GM23338 (cell line): ENCODE results near the gene RGS3. TPM values are rescaled to one million over a fixed set of nuclear protein-coding genes. Genes with fewer than 3 reads are reported as not detected.

ENCODE experiments used
- ATAC-seq: fragments of 200-7000 bp; cut with Tn5 transposase; 3 replicates; pipeline ENCODE4 v1.9.1; 2020
- DNase-seq: peaks from one replicate; pipeline ENCODE4 v3.0.0-alpha.2; 2015; ENCODE audit warnings: low spot score
- H2AFZ ChIP-seq: fragments of 200-600 bp; sonication (generic); 2 replicates; pipeline ENCODE4 v1.8.0; 2016; ENCODE audit warnings: antibody characterized with exemption, mild to moderate bottlenecking, moderate library complexity
- H3F3A ChIP-seq: fragments of 200-600 bp; sonication (generic); replicated peaks from 2 replicates; pipeline ENCODE4 v1.8.0; 2017; ENCODE audit warnings: antibody characterized with exemption, mixed run types, low read depth
- H3K27ac ChIP-seq: fragments of 200-600 bp; sonication (generic); 2 replicates; pipeline ENCODE4 v1.6.1; 2016; ENCODE audit warnings: low read depth
- H3K27me3 ChIP-seq: fragments of 200-600 bp; sonication (generic); 2 replicates; pipeline ENCODE4 v1.8.0; 2016; ENCODE audit warnings: mild to moderate bottlenecking, mixed run types, moderate library complexity; ENCODE audit not compliant: insufficient read depth
- H3K36me3 ChIP-seq: fragments of 200-600 bp; sonication (generic); 2 replicates; pipeline ENCODE4 v1.8.0; 2016; ENCODE audit warnings: mild to moderate bottlenecking; ENCODE audit not compliant: insufficient read depth
- H3K4me1 ChIP-seq: fragments of 200-600 bp; sonication (generic); 2 replicates; pipeline ENCODE4 v1.8.0; 2016; ENCODE audit warnings: mild to moderate bottlenecking, moderate library complexity; ENCODE audit not compliant: insufficient read depth
- H3K4me2 ChIP-seq: fragments of 200-600 bp; sonication (generic); 2 replicates; pipeline ENCODE4 v1.7.1; 2017; ENCODE audit warnings: mixed run types
- H3K4me3 ChIP-seq: fragments of 200-600 bp; sonication (generic); 2 replicates; pipeline ENCODE4 v1.6.1; 2016; ENCODE audit warnings: mixed run types
- H3K79me2 ChIP-seq: fragments of 200-600 bp; sonication (generic); replicated peaks from 2 replicates; pipeline ENCODE4 v1.8.0; 2017; ENCODE audit warnings: mild to moderate bottlenecking; ENCODE audit not compliant: insufficient read depth
- H3K9me2 ChIP-seq: fragments of 200-600 bp; sonication (generic); 2 replicates; pipeline ENCODE4 v1.8.0; 2017; ENCODE audit not compliant: insufficient read depth
- H4K20me1 ChIP-seq: fragments of 200-600 bp; sonication (generic); replicated peaks from 2 replicates; pipeline ENCODE4 v1.8.0; 2017; ENCODE audit warnings: mild to moderate bottlenecking; ENCODE audit not compliant: insufficient read depth
- H3K27ac Mint-ChIP-seq: 2 replicates; pipeline ENCODE4 v1.8.0; 2020; ENCODE audit warnings: inconsistent platforms, mild to moderate bottlenecking, moderate library complexity, mixed read lengths
- H3K27me3 Mint-ChIP-seq: 3 replicates; pipeline ENCODE4 v1.8.0; 2022; ENCODE audit warnings: low read depth, mild to moderate bottlenecking, moderate library complexity, mixed read lengths, inconsistent platforms; ENCODE audit not compliant: insufficient read depth, poor library complexity
- H3K36me3 Mint-ChIP-seq: 3 replicates; pipeline ENCODE4 v1.8.0; 2021; ENCODE audit warnings: low read depth, mild to moderate bottlenecking, inconsistent platforms, moderate library complexity, mixed read lengths
- H3K4me1 Mint-ChIP-seq: 3 replicates; pipeline ENCODE4 v1.8.0; 2020; ENCODE audit warnings: mild to moderate bottlenecking, inconsistent platforms, mixed read lengths
- H3K4me3 Mint-ChIP-seq: 3 replicates; pipeline ENCODE4 v1.8.0; 2021; ENCODE audit warnings: moderate library complexity, mild to moderate bottlenecking, inconsistent platforms, mixed read lengths
- H3K9me3 Mint-ChIP-seq: 3 replicates; pipeline ENCODE4 v1.8.0; 2020; ENCODE audit warnings: moderate library complexity, mild to moderate bottlenecking, inconsistent platforms, mixed read lengths
- EZH2 ChIP-seq: fragments of 200-600 bp; sonication (generic); IDR thresholded peaks from one replicate; pipeline ENCODE4 v1.8.0; 2017; ENCODE audit warnings: antibody characterized with exemption, mild to moderate bottlenecking, low read depth; ENCODE audit not compliant: unreplicated experiment
- EZH2phosphoT487 ChIP-seq: fragments of 200-600 bp; sonication (generic); IDR thresholded peaks from one replicate; pipeline ENCODE4 v1.8.1; 2018; ENCODE audit warnings: antibody characterized with exemption; ENCODE audit not compliant: unreplicated experiment
- JUNB ChIP-seq: IDR thresholded peaks from one replicate; pipeline ENCODE4 v1.6.1; 2016; ENCODE audit warnings: antibody characterized with exemption; ENCODE audit not compliant: unreplicated experiment
- NANOG ChIP-seq: IDR thresholded peaks from 2 replicates; pipeline ENCODE4 v1.6.1; 2016; ENCODE audit warnings: antibody characterized with exemption, borderline replicate concordance
- POLR2AphosphoS5 ChIP-seq: IDR thresholded peaks from 2 replicates; pipeline ENCODE4 v1.6.1; 2016; ENCODE audit warnings: antibody characterized with exemption, low read depth
- STAT1 ChIP-seq: IDR thresholded peaks from one replicate; pipeline ENCODE4 v1.6.1; 2016; ENCODE audit warnings: antibody characterized with exemption; ENCODE audit not compliant: unreplicated experiment
- polyA plus RNA-seq: library from polyadenylated mRNA; unstranded; fragments of >200 nt; fragmentation: Nextera tagmentation; extraction: Ambion mirVana; gene quantifications from 2 replicates; pipeline ENCODE4 v1.2.1, GENCODE V29; 2016
- total RNA-seq: library from RNA; depleted of rRNA; stranded (reverse); fragments of >200 nt; shearing (Covaris generic); gene quantifications from 2 replicates; pipeline ENCODE4 v1.2.3, GENCODE V29; 2014
- TF ChIP-seq, protein P1 (sequence below): IDR thresholded peaks from 2 replicates; pipeline ENCODE4 v1.6.1; 2016; ENCODE audit warnings: antibody characterized with exemption
- TF ChIP-seq, protein P2 (sequence below), 2 experiments: fragments of 200-600 bp in 1 of 2; sonication (generic) in 1 of 2; conservative IDR thresholded peaks; 2 replicates each; pipeline versions ENCODE4 v1.5.1 to v1.6.1; 2016 to 2017; ENCODE audit warnings: antibody characterized with exemption in 2 of 2, low read depth in 2 of 2, mild to moderate bottlenecking in 2 of 2, moderate library complexity in 1 of 2
- TF ChIP-seq, protein P3 (sequence below): IDR thresholded peaks from one replicate; pipeline ENCODE4 v1.6.1; 2018; ENCODE audit warnings: antibody characterized with exemption; ENCODE audit not compliant: unreplicated experiment

The RGS3 gene
- total and polyA plus RNA-seq, 2 experiments from 2014 or later, result 14.2 to 24.3 TPM

DNA sequence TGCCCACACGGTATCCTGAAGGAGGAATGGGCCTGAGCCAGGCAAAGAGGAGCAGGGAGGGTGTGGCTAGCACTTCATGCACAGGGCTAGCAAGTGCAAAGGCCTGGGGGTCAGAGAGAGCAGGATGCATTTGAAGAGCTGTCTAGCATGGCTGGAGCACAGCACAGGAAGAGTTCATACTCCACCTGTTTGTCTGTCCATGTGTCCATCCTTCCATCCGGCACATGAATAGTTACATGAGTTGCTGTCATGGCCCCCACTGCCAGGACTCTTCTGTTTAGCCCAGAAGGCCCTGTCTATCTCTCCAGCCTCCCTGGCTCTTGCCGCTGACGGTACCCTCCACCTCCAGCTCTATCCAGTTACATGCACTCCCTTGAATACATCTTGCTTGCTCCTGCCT lies 17.1 kb downstream of the RGS3 start (continued):
- TF ChIP-seq, protein P1, sequence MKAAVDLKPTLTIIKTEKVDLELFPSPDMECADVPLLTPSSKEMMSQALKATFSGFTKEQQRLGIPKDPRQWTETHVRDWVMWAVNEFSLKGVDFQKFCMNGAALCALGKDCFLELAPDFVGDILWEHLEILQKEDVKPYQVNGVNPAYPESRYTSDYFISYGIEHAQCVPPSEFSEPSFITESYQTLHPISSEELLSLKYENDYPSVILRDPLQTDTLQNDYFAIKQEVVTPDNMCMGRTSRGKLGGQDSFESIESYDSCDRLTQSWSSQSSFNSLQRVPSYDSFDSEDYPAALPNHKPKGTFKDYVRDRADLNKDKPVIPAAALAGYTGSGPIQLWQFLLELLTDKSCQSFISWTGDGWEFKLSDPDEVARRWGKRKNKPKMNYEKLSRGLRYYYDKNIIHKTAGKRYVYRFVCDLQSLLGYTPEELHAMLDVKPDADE, result no peak
- no peak for TF ChIP-seq STAT1
- no peak for TF ChIP-seq JUNB
- TF ChIP-seq, protein P2, sequence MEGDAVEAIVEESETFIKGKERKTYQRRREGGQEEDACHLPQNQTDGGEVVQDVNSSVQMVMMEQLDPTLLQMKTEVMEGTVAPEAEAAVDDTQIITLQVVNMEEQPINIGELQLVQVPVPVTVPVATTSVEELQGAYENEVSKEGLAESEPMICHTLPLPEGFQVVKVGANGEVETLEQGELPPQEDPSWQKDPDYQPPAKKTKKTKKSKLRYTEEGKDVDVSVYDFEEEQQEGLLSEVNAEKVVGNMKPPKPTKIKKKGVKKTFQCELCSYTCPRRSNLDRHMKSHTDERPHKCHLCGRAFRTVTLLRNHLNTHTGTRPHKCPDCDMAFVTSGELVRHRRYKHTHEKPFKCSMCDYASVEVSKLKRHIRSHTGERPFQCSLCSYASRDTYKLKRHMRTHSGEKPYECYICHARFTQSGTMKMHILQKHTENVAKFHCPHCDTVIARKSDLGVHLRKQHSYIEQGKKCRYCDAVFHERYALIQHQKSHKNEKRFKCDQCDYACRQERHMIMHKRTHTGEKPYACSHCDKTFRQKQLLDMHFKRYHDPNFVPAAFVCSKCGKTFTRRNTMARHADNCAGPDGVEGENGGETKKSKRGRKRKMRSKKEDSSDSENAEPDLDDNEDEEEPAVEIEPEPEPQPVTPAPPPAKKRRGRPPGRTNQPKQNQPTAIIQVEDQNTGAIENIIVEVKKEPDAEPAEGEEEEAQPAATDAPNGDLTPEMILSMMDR (conservative IDR thresholded peaks at IDR 0.05; ENCODE audit: low read depth in 2 of 2), result no peak

DNA sequence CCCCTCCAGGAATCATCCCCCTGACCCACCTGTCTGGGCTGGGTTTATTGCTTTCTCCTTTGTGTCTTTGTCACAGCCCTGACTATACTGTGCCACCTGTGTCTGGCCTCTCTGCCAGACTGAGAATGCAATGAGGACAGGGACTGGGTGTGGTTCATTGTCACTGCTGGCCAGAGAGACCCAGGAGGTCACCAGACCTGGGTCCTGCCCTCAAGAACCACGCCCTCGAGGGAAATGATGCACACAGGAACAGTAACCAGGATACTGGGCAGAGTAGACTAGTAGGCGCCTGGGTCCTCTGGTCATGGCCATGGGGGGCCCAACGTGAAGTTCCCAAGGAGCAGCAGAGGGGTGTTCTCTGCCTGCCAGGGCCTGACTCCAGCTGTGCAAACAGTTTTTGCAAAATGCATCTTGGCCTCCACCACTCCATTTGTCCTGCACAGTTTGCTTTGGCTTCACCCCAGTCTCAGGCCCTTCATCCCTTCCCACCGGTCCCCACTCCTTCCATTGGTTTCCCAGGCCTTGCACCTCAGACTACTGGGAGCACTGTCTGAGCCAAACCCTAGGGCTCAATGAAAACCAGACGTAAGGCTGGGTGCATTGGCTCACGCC lies 17.8 kb downstream of the RGS3 start:
- H3K79me2 ChIP-seq, result no peaks in the 10 kb centered on the region
- H2AFZ ChIP-seq, result no peak overlapping the region
- no peaks in the 10 kb centered on the region for H3K36me3 Mint-ChIP-seq
- no peak overlapping the region for H3K4me3 ChIP-seq
- no peaks in the 10 kb centered on the region for H3K27me3 ChIP-seq
- H3K36me3 ChIP-seq, result no peaks in the 10 kb centered on the region
- no peak overlapping the region for H3K27ac ChIP-seq
- H4K20me1 ChIP-seq, result no peaks in the 10 kb centered on the region
- no peak overlapping the region for H3K27ac Mint-ChIP-seq
- ATAC-seq (no peak), DNase-seq (no peak)
- no peak overlapping the region for H3K4me2 ChIP-seq
- H3K4me1 ChIP-seq, result 0 out of 2 replicates have a peak, but pooled peaks cover 3% of the 10 kb centered on the region
- H3K27me3 Mint-ChIP-seq, result peaks cover 5% of the 10 kb centered on the region
- H3K4me1 Mint-ChIP-seq, result peaks cover 16% of the 10 kb centered on the region
- H3F3A ChIP-seq, result no peaks in the 10 kb centered on the region
- H3K9me3 Mint-ChIP-seq, result no peaks in the 10 kb centered on the region
- no peaks in the 10 kb centered on the region for H3K9me2 ChIP-seq
- no peak overlapping the region for H3K4me3 Mint-ChIP-seq
- TF ChIP-seq, protein P2 (conservative IDR thresholded peaks at IDR 0.05; ENCODE audit: low read depth in 2 of 2), result no peak
- no peak for TF ChIP-seq POLR2AphosphoS5
- TF ChIP-seq, protein P3, sequence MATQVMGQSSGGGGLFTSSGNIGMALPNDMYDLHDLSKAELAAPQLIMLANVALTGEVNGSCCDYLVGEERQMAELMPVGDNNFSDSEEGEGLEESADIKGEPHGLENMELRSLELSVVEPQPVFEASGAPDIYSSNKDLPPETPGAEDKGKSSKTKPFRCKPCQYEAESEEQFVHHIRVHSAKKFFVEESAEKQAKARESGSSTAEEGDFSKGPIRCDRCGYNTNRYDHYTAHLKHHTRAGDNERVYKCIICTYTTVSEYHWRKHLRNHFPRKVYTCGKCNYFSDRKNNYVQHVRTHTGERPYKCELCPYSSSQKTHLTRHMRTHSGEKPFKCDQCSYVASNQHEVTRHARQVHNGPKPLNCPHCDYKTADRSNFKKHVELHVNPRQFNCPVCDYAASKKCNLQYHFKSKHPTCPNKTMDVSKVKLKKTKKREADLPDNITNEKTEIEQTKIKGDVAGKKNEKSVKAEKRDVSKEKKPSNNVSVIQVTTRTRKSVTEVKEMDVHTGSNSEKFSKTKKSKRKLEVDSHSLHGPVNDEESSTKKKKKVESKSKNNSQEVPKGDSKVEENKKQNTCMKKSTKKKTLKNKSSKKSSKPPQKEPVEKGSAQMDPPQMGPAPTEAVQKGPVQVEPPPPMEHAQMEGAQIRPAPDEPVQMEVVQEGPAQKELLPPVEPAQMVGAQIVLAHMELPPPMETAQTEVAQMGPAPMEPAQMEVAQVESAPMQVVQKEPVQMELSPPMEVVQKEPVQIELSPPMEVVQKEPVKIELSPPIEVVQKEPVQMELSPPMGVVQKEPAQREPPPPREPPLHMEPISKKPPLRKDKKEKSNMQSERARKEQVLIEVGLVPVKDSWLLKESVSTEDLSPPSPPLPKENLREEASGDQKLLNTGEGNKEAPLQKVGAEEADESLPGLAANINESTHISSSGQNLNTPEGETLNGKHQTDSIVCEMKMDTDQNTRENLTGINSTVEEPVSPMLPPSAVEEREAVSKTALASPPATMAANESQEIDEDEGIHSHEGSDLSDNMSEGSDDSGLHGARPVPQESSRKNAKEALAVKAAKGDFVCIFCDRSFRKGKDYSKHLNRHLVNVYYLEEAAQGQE, result no peak
- TF ChIP-seq EZH2, result no peak
- TF ChIP-seq STAT1, result no peak
- no peak for TF ChIP-seq NANOG
- TF ChIP-seq EZH2phosphoT487, result no peak
- no peak for TF ChIP-seq JUNB
